K562 (cell line): ENCODE data around the gene PLD1.

Source experiments
- CTCF ChIP-seq, 3 experiments: IDR thresholded peaks in 2 of 3; conservative IDR thresholded peaks in 1 of 3; 2 replicates each; pipeline ENCODE4 v1.5.1; 2011 to 2012; ENCODE audit warnings: low read length in 3 of 3, mild to moderate bottlenecking in 3 of 3, control low read depth in 2 of 3, improper control_type of control experiment in 1 of 3, inconsistent platforms in 1 of 3, low read depth in 1 of 3, mixed read lengths in 1 of 3, moderate library complexity in 1 of 3; ENCODE audit not compliant: insufficient read depth in 2 of 3
- EZH2 ChIP-seq: IDR thresholded peaks from 2 replicates; pipeline ENCODE4 v1.6.1; 2012; ENCODE audit warnings: low read depth, mild to moderate bottlenecking, inconsistent platforms, low read length, borderline replicate concordance
- FOXA1 ChIP-seq: fragments of 450-650 bp; IDR thresholded peaks from 2 replicates; pipeline ENCODE4 v1.6.1; 2016; ENCODE audit warnings: mild to moderate bottlenecking, borderline replicate concordance
- NFE2L1 ChIP-seq: fragments of 450-650 bp; IDR thresholded peaks from 2 replicates; pipeline ENCODE4 v1.6.1; 2016; ENCODE audit warnings: missing genetic modification characterization, low read depth, mild to moderate bottlenecking, missing compliant biosample characterization, moderate library complexity, borderline replicate concordance
- POLR2A ChIP-seq: fragments of 450-650 bp; conservative IDR thresholded peaks from 2 replicates; pipeline ENCODE4 v1.6.1; 2016
- RAD21 ChIP-seq, 2 experiments: fragments of 250-450 bp in 1 of 2; fragments of 450-650 bp in 1 of 2; sonication (Bioruptor Pico) in 1 of 2; formaldehyde crosslinking in 1 of 2; IDR thresholded peaks in 1 of 2; conservative IDR thresholded peaks in 1 of 2; 2 replicates each; pipeline versions ENCODE4 v1.4.0 to v1.8.0; 2020 to 2022; ENCODE audit warnings: mild to moderate bottlenecking in 2 of 2, moderate library complexity in 1 of 2
- TRIM28 ChIP-seq: fragments of 450-650 bp; IDR thresholded peaks from 2 replicates; pipeline ENCODE4 v1.6.1; 2017
- ZNF280B ChIP-seq: fragments of 250-450 bp; sonication (Bioruptor Pico); IDR thresholded peaks from 2 replicates; pipeline ENCODE4 v1.5.1; 2021; ENCODE audit warnings: mild to moderate bottlenecking
- TF ChIP-seq, protein P1 (sequence below): fragments of 250-450 bp; sonication (Bioruptor Pico); IDR thresholded peaks from 2 replicates; pipeline ENCODE4 v1.8.0; 2022; ENCODE audit warnings: moderate library complexity, mild to moderate bottlenecking, inconsistent platforms
- TF ChIP-seq, protein P2 (sequence below): sonication (generic); formaldehyde crosslinking; IDR thresholded peaks from 2 replicates; pipeline ENCODE4 v1.8.0; 2023; ENCODE audit warnings: mild to moderate bottlenecking, missing genetic modification reagents
- TF ChIP-seq, protein P3 (sequence below): fragments of 250-450 bp; sonication (Bioruptor Pico); IDR thresholded peaks from 2 replicates; pipeline ENCODE4 v1.5.0; 2021; ENCODE audit warnings: mild to moderate bottlenecking, borderline replicate concordance

GRCh38 chr3:171837698-171838097 is 27.4 kb upstream of the PLD1 start:
- TF ChIP-seq, protein P1, sequence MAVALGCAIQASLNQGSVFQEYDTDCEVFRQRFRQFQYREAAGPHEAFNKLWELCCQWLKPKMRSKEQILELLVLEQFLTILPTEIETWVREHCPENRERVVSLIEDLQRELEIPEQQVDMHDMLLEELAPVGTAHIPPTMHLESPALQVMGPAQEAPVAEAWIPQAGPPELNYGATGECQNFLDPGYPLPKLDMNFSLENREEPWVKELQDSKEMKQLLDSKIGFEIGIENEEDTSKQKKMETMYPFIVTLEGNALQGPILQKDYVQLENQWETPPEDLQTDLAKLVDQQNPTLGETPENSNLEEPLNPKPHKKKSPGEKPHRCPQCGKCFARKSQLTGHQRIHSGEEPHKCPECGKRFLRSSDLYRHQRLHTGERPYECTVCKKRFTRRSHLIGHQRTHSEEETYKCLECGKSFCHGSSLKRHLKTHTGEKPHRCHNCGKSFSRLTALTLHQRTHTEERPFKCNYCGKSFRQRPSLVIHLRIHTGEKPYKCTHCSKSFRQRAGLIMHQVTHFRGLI (CRISPR knock-in tag): no peak
- no peak for TF ChIP-seq POLR2A
- TF ChIP-seq EZH2: no peak
- no peak for TF ChIP-seq CTCF (IDR thresholded peaks at IDR 0.05 in 2 of 3, conservative IDR thresholded peaks at IDR 0.05 in 1 of 3; ENCODE audit: insufficient read depth in 2 of 3, low read depth in 1 of 3, low read length in 3 of 3)
- TF ChIP-seq, protein P2, sequence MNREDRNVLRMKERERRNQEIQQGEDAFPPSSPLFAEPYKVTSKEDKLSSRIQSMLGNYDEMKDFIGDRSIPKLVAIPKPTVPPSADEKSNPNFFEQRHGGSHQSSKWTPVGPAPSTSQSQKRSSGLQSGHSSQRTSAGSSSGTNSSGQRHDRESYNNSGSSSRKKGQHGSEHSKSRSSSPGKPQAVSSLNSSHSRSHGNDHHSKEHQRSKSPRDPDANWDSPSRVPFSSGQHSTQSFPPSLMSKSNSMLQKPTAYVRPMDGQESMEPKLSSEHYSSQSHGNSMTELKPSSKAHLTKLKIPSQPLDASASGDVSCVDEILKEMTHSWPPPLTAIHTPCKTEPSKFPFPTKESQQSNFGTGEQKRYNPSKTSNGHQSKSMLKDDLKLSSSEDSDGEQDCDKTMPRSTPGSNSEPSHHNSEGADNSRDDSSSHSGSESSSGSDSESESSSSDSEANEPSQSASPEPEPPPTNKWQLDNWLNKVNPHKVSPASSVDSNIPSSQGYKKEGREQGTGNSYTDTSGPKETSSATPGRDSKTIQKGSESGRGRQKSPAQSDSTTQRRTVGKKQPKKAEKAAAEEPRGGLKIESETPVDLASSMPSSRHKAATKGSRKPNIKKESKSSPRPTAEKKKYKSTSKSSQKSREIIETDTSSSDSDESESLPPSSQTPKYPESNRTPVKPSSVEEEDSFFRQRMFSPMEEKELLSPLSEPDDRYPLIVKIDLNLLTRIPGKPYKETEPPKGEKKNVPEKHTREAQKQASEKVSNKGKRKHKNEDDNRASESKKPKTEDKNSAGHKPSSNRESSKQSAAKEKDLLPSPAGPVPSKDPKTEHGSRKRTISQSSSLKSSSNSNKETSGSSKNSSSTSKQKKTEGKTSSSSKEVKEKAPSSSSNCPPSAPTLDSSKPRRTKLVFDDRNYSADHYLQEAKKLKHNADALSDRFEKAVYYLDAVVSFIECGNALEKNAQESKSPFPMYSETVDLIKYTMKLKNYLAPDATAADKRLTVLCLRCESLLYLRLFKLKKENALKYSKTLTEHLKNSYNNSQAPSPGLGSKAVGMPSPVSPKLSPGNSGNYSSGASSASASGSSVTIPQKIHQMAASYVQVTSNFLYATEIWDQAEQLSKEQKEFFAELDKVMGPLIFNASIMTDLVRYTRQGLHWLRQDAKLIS (CRISPR knock-in tag): no peak
- TF ChIP-seq ZNF280B (CRISPR knock-in tag): no peak
- TF ChIP-seq NFE2L1 (tag): no peak
- TF ChIP-seq FOXA1: no peak
- TF ChIP-seq TRIM28: no peak
- TF ChIP-seq, protein P3, sequence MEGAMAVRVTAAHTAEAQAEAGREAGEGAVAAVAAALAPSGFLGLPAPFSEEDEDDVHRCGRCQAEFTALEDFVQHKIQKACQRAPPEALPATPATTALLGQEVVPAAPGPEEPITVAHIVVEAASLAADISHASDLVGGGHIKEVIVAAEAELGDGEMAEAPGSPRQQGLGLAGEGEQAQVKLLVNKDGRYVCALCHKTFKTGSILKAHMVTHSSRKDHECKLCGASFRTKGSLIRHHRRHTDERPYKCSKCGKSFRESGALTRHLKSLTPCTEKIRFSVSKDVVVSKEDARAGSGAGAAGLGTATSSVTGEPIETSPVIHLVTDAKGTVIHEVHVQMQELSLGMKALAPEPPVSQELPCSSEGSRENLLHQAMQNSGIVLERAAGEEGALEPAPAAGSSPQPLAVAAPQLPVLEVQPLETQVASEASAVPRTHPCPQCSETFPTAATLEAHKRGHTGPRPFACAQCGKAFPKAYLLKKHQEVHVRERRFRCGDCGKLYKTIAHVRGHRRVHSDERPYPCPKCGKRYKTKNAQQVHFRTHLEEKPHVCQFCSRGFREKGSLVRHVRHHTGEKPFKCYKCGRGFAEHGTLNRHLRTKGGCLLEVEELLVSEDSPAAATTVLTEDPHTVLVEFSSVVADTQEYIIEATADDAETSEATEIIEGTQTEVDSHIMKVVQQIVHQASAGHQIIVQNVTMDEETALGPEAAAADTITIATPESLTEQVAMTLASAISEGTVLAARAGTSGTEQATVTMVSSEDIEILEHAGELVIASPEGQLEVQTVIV (CRISPR knock-in tag): no peak
- TF ChIP-seq RAD21 (CRISPR knock-in tag; conservative IDR thresholded peaks at IDR 0.05 in 1 of 2, IDR thresholded peaks at IDR 0.05 in 1 of 2): no peak
